RWPE1 (cell line): ENCODE results near the gene PRR14.

ENCODE experiments used
- CTCF ChIA-PET: fragments of 350-600 bp; sonication (Branson Sonifier 250); formaldehyde crosslinking; extraction: SDS; loops from one replicate; lab custom pipeline; 2021; lab: Yijun Ruan, JAX
- POLR2A ChIA-PET: fragments of 400-600 bp; formaldehyde crosslinking; extraction: SDS; loops from one replicate; lab custom pipeline; 2020; ENCODE audit warnings: antibody characterized with exemption; ENCODE audit not compliant: low non-redundant PET; lab: Yijun Ruan, JAX
- DNase-seq: peaks from one replicate; pipeline ENCODE4 v3.0.0; 2012; ENCODE audit warnings: low spot score
- H3K27ac ChIP-seq: fragments of 450-650 bp; 2 replicates; pipeline ENCODE4 v1.5.1; 2017
- TF ChIP-seq, protein P1 (sequence below): fragments of 450-650 bp; conservative IDR thresholded peaks from 2 replicates; pipeline ENCODE4 v1.5.1; 2017; ENCODE audit warnings: low read depth, mild to moderate bottlenecking

PRR14 gene

DNA sequence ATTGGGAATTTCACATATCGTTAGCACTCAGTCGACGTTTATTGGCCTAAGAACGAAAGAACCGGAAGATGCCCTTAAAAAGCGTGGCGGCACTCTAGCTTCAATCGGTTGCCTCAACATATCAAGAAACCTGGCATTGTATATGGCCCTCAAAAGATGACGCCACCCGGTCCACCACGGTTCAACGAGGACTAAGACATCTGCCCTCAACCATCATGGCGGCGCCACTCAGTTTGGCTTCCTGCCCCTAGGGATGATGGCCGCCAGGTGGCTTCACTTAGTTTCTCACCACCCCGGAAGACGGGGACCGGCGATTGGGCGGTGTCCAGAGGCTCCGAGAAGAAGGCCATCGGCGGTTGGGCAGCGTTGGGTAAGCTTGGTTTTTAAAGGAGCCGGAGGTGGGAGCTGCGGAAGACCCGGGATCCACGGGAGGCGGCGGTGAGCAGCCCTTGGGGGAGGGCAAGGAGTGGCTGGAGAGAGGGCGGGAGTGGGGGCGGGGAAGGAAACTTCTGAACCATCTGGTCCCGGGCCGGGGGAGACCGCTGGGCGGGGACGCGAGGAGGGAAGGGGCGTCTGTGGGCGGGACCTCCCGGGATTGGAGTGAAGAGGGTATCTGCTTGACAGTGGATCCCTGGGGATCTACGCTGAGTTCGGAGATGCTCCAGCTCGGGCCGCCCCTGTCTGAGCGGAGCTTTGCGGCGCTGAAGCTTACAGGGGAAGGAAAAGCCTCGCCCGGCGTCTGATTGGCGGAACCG, at the start of gene PRR14:
TSS of gene PRR14 (plus strand) at position 592 of the 755 bp plus-strand sequence. CDS start 686 bp downstream, outside the sequence.
- CTCF ChIA-PET: interaction anchor here (0.6 to 1.6 kb wide), 3 partner anchors 115 to 466 kb away, joined by 4 to 5 read pairs (median 4); partner anchors contain the start of gene DCTPP1
- POLR2A ChIA-PET: interaction anchor here (0.5 to 0.9 kb wide), 3 partner anchors 125 to 268 kb away, joined by 3 to 11 read pairs (median 3); partner anchors contain the start of gene SEPTIN1
- H3K27ac ChIP-seq: peak within 1 kb of the TSS; percentile 98

DNA sequence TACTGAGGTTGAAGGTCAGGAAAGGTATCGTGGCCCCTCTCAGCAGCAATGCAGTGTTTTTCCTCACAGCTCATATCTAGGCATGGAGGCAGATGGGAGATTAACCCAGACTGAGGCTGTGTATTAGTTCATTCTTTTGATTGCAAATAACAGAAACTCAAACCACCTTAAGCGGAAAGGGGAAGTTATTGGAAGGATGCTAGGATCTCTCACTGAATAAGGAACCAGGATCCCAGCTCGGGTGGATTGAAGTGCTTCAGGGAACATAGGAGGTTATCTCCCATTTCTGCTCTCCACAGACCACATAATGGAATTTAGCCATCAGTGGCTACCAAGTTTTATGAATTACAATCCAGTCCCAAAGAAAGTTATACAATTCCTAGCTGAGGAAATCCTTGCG, 48.8 kb upstream of the PRR14 start:
- ChIA-PET CTCF (interaction anchor here (1.3 kb wide), 1 partner anchor 27 kb away, joined by 5 read pairs; no protein-coding TSS in a partner anchor), POLR2A (no interaction called here)
- H3K27ac ChIP-seq: no peak overlapping the region
- DNase-seq: no peak
- TF ChIP-seq, protein P1, sequence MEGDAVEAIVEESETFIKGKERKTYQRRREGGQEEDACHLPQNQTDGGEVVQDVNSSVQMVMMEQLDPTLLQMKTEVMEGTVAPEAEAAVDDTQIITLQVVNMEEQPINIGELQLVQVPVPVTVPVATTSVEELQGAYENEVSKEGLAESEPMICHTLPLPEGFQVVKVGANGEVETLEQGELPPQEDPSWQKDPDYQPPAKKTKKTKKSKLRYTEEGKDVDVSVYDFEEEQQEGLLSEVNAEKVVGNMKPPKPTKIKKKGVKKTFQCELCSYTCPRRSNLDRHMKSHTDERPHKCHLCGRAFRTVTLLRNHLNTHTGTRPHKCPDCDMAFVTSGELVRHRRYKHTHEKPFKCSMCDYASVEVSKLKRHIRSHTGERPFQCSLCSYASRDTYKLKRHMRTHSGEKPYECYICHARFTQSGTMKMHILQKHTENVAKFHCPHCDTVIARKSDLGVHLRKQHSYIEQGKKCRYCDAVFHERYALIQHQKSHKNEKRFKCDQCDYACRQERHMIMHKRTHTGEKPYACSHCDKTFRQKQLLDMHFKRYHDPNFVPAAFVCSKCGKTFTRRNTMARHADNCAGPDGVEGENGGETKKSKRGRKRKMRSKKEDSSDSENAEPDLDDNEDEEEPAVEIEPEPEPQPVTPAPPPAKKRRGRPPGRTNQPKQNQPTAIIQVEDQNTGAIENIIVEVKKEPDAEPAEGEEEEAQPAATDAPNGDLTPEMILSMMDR: no peak

More for the DNA sequence above, at the start of gene PRR14:
- DNase-seq: peak; percentile 96
- TF ChIP-seq, protein P1: no peak

DNA sequence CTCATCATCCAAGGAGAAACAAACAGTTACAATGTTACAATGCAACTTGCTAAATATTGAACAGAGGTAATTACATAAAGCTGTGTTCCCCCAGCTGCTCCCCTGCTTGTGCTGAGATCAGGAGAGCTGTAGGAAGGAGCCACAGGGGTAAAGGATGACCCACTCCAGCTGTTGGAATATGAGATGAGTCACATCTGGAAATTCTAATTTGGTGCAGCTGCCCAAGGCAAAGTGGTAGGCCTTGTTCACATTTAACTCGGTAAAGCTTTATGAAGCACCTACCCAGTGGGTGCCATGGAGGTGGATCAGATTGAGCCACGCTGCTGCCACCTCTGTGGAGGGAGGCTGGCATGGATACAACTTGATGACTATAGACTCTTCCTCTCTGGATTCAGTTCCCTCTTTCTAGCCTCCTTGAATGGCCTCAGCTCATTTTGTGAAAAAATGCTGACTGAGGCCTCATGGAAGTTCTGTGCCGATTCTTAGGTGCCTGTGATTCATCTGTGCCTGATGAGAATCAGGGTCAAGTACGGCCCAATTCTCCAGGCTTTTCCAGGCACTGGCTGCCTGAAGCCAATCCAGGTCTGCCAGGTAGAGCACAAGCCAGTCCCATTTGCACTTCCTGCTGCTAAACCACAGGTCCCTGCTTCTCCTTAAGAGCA, 48.0 kb upstream of the PRR14 start:
- TF ChIP-seq, protein P1: no peak
- POLR2A ChIA-PET: interaction anchor here (0.6 kb wide), 1 partner anchor 16 kb away, joined by 5 read pairs; no protein-coding TSS in a partner anchor
- CTCF ChIA-PET: interaction anchor here (0.5 to 1.3 kb wide), 2 partner anchors 27 to 36 kb away, joined by 4 to 5 read pairs; no protein-coding TSS in a partner anchor
- DNase-seq: no peak
- H3K27ac ChIP-seq: peak overlapping the region; percentile 52

DNA sequence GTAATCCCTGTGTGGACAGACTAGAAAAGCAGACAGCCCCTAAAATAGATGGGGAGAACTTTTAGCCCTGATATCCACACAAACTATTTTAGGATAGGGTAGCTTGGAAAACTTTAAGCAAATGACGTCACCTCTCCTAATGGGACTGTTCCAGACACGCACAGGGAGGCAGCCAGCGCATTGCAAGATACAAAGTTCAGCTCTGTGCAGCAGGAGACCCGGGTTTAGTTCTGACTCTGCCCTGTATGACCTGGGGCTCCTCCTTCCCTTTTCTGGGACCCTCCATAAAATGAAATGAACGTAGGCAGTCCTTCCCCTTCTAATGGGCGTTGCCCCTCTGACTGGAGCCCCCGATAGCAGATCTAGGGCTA, 46.8 kb upstream of the PRR14 start:
- POLR2A ChIA-PET: no interaction called here
- CTCF ChIA-PET: interaction anchor here (0.6 kb wide), 2 partner anchors 33 to 47 kb away, joined by 3 to 9 read pairs; no protein-coding TSS in a partner anchor
- TF ChIP-seq, protein P1: no peak
- no peak for DNase-seq
- no peak overlapping the region for H3K27ac ChIP-seq

DNA sequence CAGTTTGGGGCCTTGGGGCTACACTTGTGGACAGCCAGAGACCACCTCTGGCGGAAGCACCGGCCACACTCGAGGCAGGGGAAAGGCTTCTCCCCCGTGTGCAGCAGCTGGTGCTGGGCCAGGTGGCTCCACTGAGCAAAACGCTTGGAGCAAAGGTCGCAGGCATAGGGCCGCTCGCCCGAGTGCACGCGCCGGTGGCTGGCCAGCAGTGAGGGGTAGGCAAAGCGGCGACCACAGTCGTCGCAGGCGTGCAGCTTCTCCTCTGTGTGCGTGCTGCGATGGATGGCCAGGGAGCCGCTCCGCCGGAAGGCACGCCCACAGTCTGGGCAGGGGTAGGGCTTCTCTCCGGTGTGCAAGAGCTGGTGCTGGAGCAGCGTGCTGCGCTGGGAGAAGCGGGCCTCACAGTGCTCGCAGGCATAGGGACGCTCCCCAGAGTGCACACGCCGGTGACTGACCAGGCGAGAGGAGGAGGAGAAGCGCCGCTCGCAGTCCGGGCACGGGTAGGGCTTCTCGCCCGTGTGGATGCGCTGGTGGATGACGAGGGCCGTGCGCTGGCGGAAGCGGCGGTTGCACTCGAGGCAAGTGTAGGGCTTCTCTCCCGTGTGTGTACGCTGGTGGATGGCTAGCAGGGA, 46.3 kb upstream of the PRR14 start:
- no peak overlapping the region for H3K27ac ChIP-seq
- POLR2A ChIA-PET: no interaction called here
- TF ChIP-seq, protein P1: no peak
- DNase-seq: no peak
- CTCF ChIA-PET: interaction anchor here (0.6 kb wide), 1 partner anchor 47 kb away, joined by 3 read pairs; no protein-coding TSS in a partner anchor

DNA sequence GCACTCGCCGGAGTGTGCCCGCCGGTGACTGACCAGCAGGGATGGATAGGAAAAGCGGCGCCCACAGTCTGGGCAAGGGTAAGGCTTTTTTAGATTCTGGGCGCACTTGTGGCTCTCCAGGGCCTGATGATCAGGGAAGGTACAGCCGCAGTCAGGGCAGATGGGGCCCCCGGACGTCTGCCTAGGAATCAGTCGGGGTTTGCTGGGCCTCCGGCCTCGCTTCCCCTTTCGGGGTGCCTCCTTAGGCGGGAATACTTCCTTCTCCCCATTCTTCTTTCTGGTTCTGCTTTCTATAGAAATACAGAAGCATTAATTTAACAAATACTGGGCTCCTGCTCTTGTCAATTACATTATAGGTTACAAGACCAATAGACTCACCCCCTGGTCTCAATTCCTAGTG, 45.6 kb upstream of the PRR14 start:
- DNase-seq: no peak
- ChIA-PET POLR2A (no interaction called here), CTCF (no interaction called here)
- TF ChIP-seq, protein P1: no peak
- no peak overlapping the region for H3K27ac ChIP-seq
